ENCODE data around the gene TRIO. TPM values are rescaled to one million over a fixed set of nuclear protein-coding genes. Genes with fewer than 3 reads are reported as not detected.
A peak's percentile ranks its signal among the peaks of the same experiment; 100 is the strongest.

The TRIO gene
- total and polyA plus RNA-seq, 10 of the 15 experiments (the other 5 are each of a cell fraction or from before 2014, with no cell fraction given): 5.1 to 96.4 (median 44.6) TPM

DNA sequence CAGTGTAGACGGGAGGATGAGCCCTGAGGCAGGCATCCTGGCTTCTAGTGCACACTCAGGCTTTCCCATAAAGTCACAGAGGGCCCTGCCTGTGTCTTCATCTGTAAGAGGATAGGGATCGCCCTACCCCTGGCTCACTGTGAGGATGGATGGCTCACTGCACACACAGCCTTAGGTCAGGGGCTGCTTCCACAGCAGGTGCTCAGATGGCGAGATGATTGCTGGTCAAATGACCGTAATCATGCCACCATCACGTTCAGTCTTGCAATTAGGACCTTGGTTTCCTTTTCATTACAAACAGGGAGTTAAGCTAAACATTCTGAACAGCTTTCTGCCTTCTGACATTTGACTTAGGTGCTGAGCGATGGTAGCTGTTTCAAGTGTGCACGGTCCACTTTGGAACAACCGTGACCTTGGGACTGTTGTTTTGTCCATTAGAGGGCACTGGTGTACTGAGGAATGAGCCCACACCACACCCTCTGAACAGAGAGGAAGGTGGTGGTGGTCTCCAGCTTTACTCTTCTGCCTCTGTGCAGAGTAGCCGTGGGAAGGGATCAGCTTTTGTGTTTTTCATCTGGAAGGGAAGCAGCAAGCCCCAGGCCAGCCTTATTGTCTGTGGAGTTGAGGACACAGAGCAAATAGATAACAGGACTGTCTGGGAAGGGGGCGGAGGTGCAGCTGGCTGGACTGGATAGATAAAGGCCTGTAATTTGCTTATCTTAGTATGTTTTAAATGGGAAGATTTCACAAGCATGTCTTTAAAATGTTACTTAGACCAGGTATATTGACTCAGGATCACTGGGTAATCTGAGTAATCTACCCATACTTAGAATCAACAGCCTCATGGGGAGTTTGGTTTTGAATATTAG, 183.1 kb downstream of the TRIO start:
- in situ Hi-C loops (cut with MboI) (no loop called here), intact Hi-C loops (cut with micrococcal nuclease; ENCODE audit: unreplicated experiment) (no loop called here)
- peaks cover 10 to 32% of the 10 kb centered on the region in 2 experiments for H3K36me3 ChIP-seq (ENCODE audit: control insufficient read depth in 2 of 2, insufficient read depth in 2 of 2, low read length in 1 of 2)
- FAIRE-seq: no peak
- H4K20me1 ChIP-seq (ENCODE audit: control insufficient read depth, insufficient read depth): no peaks in the 10 kb centered on the region
- H3K4me2 ChIP-seq (ENCODE audit: control insufficient read depth, insufficient read depth): no peak overlapping the region
- H3K27me3 ChIP-seq (replicated peaks in 1 of 2; ENCODE audit: control insufficient read depth in 2 of 2, insufficient read depth in 2 of 2, low read length in 1 of 2): no peaks in the 10 kb centered on the region
- no peak overlapping the region for H3K27ac ChIP-seq (ENCODE audit: control insufficient read depth, insufficient read depth)
- 79% methylated on average over 10 of the region's 10 CpGs for WGBS (ENCODE audit: insufficient coverage, insufficient replicate concordance, low lambda C conversion rate, missing lambda C conversion rate)
- CTCF ChIA-PET: interaction anchor here (0.9 to 1.9 kb wide), 10 partner anchors 9 to 323 kb away, joined by 3 to 12 read pairs (median 4); no protein-coding TSS in a partner anchor
- RAD21 ChIA-PET (ENCODE audit: unreplicated experiment): interaction anchor here (0.7 kb wide), 1 partner anchor 322 kb away, joined by 3 read pairs; no protein-coding TSS in a partner anchor
- H3K9ac ChIP-seq (ENCODE audit: control insufficient read depth, insufficient read depth, low read length): no peak overlapping the region
- no peak overlapping the region for H3K4me3 ChIP-seq
- BruUV-seq (replicated peaks): no TSS peak
- SMC1A ChIA-PET (ENCODE audit: uncharacterized antibody, unreplicated experiment): interaction anchor here (0.8 to 1.7 kb wide), 6 partner anchors 11 to 323 kb away, joined by 3 to 5 read pairs (median 4); no protein-coding TSS in a partner anchor
- no peak for DNase-seq (ENCODE audit: low read depth, low spot score)
- no peaks in the 10 kb centered on the region for H3K79me2 ChIP-seq (ENCODE audit: control insufficient read depth, insufficient read depth, low read length)
- no peaks in the 10 kb centered on the region; the same call in 2 of the 3 replicates for H3K9me3 ChIP-seq (replicated peaks; ENCODE audit: control insufficient read depth, insufficient read depth, low read length)
- peak; percentile 55 for ATAC-seq
- H2AFZ ChIP-seq (ENCODE audit: control insufficient read depth, low read depth, low read length): no peak overlapping the region
- H3K4me1 ChIP-seq (ENCODE audit: control insufficient read depth, insufficient read depth, low read length): peaks cover 8% of the 10 kb centered on the region
- POLR2A ChIA-PET: interaction anchor here (0.5 kb wide), 1 partner anchor 137 kb away, joined by 3 read pairs; no protein-coding TSS in a partner anchor
- TF ChIP-seq HDAC6 (IDR thresholded peaks at IDR 0.05; ENCODE audit: unreplicated experiment) (no peak), RAD21 (IDR thresholded peaks at IDR 0.05; ENCODE audit: insufficient read depth, low read depth, low read length) (0 out of 2 replicates have a peak, but pooled peaks have one; percentile 10), KDM1A (IDR thresholded peaks at IDR 0.05; ENCODE audit: borderline replicate concordance) (no peak), GABPA (IDR thresholded peaks at IDR 0.05; ENCODE audit: low read depth) (no peak), MEF2B (IDR thresholded peaks at IDR 0.05; ENCODE audit: partially characterized antibody, poor library complexity, severe bottlenecking) (no peak), ZBTB33 (IDR thresholded peaks at IDR 0.05) (no peak), SUPT20H (IDR thresholded peaks at IDR 0.05; ENCODE audit: borderline replicate concordance, control insufficient read depth, low read depth, low read length) (no peak), ATF7 (IDR thresholded peaks at IDR 0.05; ENCODE audit: low read depth) (no peak), SKIL (IDR thresholded peaks at IDR 0.05; ENCODE audit: low read depth, poor library complexity, severe bottlenecking) (no peak), ZBTB40 (IDR thresholded peaks at IDR 0.05; ENCODE audit: borderline replicate concordance) (no peak), BRCA1 (IDR thresholded peaks at IDR 0.05; ENCODE audit: low read depth, low read length) (no peak)
- TF ChIP-seq, protein P1, sequence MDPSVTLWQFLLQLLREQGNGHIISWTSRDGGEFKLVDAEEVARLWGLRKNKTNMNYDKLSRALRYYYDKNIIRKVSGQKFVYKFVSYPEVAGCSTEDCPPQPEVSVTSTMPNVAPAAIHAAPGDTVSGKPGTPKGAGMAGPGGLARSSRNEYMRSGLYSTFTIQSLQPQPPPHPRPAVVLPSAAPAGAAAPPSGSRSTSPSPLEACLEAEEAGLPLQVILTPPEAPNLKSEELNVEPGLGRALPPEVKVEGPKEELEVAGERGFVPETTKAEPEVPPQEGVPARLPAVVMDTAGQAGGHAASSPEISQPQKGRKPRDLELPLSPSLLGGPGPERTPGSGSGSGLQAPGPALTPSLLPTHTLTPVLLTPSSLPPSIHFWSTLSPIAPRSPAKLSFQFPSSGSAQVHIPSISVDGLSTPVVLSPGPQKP (IDR thresholded peaks at IDR 0.05; ENCODE audit: low read depth, low read length): no peak
